AG08396 (cell line): ENCODE measurements around the gene CDC42BPA.

Source experiments
- DNase-seq: peaks from one replicate; pipeline ENCODE4 v3.0.0; 2012; ENCODE audit warnings: low spot score, mixed read lengths

CDC42BPA gene

DNA sequence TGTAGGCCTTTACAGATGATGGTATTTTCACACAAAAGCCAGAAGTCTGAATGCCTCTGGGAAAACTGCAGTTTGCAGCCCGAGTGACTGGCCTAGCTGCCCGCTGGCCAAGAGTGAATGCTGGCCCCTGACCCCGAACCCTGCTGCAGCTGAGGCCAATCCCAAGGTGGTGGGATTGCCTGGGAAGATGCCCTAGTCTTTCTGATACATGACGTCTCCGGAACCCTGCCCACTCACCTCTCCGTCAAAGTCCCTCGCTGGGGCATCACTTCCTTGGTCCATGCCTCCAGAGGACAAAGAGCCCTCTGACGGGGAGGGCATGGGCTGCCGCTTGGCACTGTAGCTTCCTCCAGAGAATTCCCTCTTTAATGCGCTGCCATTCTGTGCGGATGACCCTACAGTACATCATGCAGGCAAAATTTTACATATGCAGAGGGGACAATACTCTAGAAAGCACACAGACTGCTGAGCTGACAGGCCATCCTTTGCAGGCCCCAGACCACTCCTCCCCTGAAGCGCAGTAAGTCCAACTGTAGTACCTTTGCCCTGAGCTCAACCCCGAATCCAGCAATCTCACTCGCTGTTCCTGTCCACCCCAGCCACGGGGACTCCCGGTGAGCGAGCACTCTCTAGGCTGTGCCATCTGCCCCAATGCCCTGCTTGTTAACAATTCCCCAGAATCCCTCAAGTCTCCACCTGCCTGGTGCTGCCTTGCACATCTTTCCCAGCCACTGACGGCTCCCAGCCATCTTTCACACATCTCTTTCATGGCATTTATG is 323.5 kb downstream of the CDC42BPA start:
- no peak for DNase-seq

DNA sequence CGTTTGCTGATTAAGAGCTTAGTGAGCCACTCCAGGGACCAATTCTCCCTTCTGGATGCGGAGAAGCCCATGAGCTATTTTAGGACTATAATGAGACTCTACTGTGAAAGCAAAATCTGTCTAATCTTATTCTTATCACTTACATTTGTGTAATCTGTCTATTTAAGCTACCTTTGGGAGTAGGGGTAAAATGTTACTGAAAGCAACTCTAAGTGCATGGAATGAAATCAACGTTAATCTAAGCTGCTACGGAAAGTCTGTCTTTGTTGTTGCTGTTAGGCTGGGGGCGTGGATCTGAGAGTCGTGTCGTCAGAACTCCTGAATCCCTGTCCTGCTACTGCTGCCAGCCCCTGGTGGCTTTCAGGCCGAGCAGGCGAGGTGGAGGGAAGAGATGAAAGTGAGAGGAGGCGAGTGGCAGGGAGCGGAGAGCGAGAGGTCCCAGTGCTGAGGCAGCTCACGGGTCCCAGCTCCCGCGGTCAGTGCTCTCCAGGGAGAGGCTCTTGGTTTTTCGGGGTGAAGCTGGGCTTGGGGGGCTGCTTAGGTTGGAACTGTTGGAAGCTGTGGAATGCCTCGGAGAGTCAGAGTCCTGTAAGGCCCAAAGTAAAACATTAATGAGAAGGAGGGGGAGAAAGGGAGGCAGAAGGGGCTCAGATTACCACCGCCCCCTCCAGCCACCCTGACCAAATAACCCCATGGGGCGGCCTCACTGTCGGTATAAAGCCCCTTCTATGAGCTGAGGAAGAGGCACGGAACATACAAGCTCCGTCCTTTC is 324.3 kb downstream of the CDC42BPA start:
- no peak for DNase-seq

DNA sequence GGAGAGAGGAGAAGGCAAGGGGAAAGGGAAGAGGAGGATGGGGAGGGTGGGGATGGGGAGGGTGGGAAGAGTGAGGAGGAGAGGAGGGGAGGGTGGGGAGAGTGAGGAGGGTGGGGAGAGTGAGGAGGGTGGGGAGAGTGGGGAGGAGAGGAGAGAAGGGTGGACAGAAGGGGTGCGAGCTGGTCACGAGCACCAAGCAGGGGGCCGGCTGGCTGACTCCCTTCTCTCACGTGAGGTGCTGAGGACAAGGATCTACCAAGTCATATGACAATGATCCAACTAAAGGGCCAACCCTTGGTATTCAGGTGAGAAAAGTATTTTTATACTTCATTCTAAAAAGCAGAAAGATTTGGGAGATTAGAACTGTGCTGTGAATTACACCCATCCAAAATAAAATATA is 326.4 kb downstream of the CDC42BPA start:
- no peak for DNase-seq

DNA sequence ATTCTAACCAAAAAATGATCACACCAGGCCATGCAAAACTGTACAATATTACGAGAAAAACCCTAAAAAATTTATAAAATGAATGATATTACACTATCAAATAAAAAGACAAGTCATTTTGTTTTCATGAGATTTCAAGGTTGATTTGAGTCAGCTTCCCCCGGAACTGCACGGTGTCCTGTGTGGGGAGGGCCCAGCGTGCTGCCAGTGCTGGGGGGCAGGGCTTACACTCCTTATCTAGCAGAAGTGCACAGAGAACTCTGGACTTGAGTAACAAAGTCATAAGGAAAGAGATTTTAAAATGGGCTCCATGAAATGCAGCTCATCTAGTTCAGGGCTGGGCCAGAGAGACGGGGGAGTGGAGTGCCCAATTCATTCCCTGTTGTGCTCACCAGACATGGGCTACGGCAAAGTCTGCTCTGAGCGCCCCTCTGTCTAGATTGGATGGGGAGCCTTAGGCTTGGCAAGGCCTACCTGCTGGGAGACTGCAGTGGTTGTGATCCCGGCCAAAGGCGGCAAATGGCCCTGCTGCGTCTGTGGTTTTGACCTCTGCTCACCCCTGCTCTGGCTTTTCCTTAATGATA is 328.1 kb downstream of the CDC42BPA start:
- DNase-seq = no peak

DNA sequence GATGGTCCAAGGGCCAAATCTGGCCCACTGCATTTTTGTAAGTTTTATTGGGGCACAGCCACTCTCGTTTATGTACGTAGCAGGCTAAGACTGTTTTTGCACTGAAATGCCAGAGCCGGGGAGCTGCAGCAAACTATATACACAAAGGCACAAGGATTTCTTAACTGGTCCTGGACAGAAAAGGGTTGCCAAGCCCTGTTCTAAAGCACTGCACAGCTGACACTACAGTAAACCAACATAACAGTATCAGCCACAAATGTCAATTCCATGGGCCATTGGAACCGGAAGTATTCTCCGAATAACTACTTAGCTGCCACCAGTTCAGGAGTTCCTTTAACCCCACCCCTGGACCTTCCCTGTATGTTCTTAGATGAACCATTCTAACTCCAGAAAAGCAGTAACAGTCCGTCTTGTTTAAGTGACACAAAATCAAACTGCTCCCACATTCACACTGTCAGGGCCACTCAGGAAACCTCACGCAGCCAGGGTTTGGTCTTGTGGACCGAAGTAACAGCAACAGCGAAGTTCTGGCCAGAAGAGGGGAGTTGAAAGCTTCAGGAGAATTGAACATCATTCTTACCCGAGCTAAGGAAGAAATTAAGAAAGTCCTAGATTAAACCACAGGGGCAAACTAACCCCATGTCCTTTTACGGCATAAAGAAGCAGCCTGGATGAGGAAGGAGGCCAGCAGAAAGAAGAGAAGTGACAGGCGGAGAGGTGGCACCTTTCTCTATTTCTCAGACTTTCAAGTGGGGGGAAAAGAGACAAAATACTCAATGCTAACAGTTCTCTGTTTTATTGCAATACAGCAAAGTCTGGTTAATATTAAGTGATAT is 329.0 kb downstream of the CDC42BPA start:
- DNase-seq = no peak

DNA sequence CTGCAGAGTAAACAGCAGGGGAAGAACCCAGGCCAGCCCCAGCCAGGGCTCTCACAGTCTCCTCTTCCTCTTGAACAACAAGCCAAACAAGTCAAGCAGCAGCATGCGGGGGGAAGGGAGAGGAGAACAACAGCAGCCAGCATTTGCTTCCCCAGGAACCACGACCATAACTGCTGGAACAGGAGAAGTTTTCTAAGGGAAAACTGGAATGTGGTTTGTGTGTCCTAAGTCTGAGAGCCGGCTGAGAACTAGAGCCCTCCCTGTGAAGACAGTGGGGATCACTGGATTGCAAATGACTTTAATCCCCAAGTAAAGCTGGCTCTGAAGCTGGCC is 330.0 kb downstream of the CDC42BPA start:
- DNase-seq = no peak

DNA sequence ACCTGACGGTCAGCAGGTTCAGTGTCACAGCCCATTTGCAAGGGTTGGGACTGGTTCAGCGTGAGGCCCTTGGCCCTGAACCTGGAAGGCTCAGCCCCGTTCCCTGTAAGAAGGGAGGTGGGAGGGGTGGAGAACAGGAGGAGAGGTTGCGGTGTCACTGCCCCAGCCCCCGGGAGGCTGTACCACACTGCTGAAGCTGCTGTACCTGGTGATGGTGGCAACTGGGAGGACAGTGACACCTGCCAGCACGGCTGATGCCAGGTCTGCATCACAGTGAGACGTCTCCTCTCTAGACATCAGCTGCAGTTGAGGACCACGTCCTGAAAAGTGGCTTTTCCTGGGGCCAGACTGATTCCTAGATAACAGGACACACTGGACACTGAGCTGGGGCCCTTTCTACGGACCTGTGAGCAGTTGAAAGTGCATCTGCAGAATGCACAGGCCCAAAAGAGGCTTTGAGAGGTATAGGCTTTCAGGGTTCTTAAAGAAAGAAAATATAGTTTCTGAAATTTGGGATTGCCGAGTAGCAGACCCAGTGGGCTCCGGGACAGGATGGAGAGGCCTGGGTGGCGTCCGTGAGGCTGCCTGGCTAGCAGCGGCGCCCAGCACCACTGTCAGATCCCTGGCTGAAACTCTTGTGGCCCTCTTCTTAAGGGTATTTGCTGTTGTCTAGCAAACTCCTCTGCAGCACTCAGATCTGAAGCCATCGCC is 330.5 kb downstream of the CDC42BPA start:
- DNase-seq = no peak

DNA sequence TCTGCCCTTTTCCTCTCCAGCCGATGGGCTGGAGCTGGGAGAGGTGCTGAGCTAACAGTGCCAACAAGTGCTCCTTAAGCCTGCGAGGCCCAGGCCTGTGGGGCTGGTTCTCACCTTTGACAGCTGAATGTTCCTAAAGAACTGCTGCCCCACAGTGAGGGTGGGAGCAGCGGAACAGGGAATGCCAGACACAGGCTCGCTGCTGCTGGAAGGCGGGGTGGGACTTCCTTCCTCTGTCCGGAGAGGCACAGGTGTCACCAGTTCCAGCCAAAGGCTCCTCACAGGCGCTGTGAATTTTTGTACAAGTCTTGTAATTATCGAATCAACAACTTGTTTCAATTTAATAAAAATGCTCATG is 331.1 kb downstream of the CDC42BPA start:
- DNase-seq = no peak

DNA sequence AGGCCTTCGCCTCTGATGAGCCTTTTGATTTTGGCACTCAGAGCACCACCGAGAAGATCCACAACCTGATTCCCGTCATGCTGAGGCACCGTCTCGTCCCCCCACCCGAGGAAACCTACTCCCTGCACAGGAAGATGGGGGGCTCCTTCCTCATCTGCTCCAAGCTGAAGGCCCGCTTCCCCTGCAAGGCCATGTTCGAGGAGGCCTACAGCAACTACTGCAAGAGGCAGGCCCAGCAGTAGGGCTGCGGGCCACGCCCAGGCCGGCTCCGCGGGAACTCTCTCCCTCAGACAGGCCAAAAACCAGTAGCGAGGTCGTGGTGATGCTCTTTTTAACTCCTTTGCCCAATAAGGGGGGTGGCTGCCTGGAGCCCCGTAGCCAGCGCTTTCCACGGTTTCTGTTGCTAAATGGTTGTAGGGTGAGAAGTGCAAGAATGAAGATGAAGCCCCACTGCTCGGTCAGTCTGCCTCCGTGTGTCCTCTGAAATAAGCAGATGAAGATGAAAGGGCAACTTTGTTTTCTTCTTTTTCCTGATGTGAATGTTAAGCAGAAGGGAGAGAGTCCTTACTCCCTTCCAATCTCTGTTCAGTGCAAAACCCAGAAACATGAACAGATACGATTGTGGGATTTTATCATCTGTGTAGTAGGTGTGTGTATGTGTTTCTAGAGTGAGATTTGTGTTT is 331.7 kb downstream of the CDC42BPA start:
- DNase-seq = no peak

DNA sequence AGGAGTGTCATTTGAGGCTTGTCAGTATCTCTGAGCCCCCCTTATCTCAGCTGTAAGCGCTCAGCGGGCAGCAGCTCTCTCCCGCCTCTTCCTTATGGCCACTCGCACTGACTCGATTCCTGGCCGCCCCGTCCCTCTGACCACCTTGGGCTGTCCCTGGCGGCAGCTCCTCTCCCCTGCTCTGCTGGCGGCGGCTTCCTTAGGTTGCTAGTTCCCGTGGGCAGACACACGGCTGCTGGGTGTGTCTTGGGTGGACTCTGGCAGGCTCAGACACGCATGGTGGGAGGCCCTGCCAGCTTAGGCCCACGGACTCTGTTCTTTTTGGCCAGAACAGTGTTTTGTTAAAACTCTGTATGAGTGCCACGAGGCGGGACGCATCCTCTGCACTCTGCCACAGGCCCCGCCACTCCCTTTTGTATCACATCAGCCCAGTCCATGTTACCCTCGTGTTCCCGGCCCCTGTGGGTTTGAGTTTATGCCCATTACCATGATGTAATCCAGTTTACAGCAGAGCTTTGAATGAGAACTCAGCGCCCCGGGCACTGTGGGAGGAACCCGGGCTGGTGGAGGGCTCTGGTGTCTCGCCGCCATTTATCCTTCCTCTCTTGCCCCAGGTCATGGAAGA is 332.3 kb downstream of the CDC42BPA start:
- no peak for DNase-seq

DNA sequence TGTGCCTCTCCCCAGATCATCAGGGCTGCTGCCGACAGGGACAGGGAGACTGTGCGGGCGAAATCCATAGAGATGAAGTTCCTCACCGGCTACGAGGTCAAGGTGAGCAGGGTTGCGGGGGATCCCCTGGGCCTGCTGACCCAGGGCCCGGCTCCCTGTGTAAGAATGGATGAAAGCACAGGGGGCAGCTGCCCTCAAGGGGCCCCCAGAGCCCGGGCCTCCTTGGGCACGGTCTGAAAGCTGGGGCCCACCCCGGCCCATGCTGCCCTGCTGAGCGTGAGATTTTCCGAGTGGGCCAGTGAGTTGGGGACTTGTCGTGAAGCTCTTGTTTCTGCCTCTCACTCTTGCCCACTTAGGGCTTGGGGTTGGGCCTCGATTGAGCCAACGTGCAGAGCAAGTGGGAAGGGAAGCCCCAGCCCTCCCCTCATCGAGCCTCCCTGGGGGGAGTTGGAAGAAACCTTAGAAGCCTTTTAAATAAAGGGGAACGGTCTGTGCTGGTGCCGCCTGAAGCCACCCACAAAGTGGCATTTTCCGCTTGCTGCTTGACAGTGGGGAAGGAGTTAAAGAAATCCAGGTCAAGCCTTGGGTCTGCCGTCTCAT is 333.0 kb downstream of the CDC42BPA start:
- no peak for DNase-seq

DNA sequence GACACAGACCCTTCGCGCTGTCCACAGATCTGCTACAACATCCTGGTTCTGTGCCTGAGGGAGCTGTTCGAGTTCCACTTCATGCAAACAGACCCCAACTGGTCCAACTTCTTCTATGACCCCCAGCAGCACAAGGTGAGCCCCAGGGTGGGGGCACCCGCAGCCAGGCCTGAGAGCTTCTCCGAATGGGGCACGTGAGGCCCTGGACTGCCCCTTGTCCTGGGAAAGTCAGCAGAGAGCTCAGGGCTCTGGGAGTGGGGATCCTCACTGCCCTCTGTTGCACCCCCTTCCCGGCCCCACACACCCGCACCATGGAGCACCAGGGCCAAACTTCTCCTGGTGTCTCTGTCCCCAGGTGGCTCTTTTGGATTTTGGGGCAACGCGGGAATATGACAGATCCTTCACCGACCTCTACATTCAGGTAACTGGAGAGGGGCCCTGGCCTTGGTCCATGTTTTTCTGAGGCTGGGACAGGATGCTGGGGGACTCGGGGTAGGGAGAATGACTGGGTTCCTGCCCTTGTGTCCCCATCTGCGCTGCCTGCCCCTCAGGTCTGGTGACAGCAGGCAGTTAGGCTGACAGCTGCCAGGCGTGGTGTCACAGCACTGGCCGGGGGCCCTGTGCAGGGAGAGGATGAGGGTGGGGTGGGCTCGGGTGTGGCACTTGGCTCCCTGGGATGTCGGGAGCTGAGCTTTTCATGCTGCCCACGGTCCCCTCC is 333.6 kb downstream of the CDC42BPA start:
- no peak for DNase-seq

DNA sequence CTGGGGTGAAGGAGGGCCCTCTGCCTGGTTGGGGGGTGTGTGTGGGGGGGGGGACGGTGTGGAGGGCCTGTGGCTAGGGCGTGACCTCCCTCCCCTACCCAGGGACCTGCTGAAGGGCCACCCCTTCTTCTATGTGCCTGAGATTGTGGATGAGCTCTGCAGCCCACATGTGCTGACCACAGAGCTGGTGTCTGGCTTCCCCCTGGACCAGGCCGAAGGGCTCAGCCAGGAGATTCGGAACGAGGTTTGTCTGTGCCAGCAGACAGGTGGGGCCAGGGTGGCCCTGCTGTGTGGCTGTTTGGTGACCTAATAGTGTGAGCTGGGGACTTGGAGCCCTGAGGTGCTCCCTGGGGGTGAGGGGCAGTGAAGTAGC is 334.3 kb downstream of the CDC42BPA start:
- no peak for DNase-seq

DNA sequence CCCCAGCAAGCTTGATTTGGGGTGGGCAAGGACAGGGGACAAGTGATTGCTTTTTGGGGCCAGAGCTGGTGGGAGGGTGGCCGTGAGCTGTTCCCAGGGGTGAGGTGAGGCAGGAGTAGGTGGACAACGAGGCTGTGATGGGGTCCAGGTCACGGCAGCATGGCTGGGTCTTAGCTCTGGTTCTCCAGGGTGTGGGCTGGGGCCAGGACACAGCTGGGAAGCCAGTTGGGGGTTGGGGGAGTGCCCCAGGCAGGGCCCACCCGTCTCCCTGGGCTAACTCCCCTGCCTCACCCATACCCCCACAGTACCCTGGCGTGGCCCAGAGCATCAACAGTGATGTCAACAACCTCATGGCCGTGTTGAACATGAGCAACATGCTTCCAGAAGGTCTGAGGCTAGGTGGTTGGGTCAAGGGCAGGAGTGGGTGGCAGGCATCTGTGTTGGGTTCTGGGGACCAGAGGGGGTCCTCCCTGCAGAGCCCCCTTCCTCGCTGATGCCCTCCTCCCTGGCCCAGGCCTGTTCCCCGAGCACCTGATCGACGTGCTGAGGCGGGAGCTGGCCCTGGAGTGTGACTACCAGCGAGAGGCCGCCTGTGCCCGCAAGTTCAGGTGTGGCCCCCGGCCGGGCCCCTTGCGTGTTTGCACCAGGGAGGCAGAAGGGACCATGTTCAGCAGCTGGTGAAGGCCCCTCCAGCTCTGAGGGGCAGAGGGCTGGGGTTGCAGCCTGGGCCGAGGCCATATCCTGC is 334.9 kb downstream of the CDC42BPA start:
- no peak for DNase-seq

DNA sequence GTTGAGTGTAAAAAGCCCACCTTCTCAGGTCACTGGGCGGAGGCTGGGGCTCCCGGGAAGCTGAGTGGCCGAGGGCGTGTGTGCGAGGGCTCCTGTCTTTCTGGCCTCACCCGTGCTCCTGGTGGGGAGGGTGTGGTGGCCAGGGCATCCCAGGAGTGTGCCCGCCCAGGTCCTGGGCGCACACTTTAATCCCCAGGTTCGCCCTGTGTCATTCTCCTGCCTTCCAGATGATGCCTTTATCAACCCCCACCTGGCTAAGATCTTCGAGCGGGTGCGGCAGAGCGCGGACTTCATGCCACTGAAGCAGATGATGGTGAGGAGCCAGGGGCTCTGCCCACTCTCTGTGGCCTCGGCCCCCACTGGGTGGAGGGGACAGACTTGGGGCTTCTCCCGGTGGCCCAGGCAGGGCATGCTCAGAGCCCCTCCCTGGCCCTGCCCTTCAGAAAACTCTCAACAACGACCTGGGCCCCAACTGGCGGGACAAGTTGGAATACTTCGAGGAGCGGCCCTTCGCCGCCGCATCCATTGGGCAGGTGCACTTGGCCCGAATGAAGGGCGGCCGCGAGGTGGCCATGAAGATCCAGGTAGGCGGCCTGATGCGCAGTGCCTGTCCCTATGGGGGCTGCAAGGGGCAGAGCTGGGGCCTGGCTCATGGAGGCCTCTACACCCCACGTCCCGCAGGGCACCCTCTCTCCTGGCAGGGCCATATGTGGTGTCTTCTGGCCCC is 335.7 kb downstream of the CDC42BPA start:
- no peak for DNase-seq

DNA sequence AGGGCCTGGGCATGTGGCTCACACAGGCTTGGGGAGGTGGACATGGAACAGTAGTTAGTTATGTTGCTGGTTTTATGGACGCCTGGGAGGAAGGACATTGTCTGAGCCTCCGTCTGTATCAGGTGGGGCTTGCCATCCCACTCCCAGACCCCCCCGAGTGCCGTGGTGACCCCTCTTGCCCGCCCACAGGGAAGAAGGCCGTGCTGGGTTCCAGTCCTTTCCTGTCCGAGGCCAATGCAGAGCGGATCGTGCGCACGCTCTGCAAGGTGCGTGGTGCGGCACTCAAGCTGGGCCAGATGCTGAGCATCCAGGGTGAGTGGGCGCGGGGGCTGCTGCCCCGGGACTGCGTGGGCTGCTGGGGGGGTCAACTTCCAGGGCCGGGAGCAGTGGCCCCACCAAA is 336.5 kb downstream of the CDC42BPA start:
- DNase-seq = no peak

DNA sequence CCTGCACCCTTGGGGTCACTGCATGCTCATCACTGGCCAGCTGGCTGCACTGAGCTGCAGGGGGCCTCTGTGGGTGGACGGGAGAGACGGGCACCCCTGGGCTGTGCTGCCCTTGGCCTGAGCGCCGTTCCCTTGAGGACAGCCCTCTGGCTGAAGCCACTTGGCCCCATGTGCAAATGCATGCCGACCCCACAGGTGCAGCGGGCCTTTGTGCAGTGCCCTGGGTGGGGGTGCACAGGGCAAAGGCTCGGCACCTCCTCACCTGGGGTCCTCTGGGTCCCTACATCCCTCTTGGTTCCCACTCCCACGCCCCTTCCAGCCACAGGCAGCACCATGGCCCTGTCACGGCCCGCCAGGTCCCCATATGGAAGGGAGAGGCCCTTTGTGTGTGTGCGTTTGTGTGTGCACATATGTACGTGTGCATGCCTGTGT is 336.9 kb downstream of the CDC42BPA start:
- DNase-seq = no peak
